HepG2 (cell line): ENCODE measurements around the gene ZNF75A. TPM values are rescaled to one million over a fixed set of nuclear protein-coding genes. Genes with fewer than 3 reads are reported as not detected.
A peak's percentile ranks its signal among the peaks of the same experiment; 100 is the strongest.

Experiments used
- ATF3 ChIP-seq: sonication (generic); formaldehyde crosslinking; IDR thresholded peaks from 2 replicates; pipeline ENCODE4 v1.4.0; 2020; ENCODE audit warnings: missing genetic modification reagents
- BORCS8-MEF2B ChIP-seq: sonication (generic); formaldehyde crosslinking; IDR thresholded peaks from 2 replicates; pipeline ENCODE4 v1.8.0; 2022; ENCODE audit warnings: mild to moderate bottlenecking, missing genetic modification reagents
- EED ChIP-seq: sonication (generic); formaldehyde crosslinking; IDR thresholded peaks from 2 replicates; pipeline ENCODE4 v1.5.0; 2020; ENCODE audit warnings: mild to moderate bottlenecking, missing genetic modification reagents
- GTF2F1 ChIP-seq: fragments of 150-350 bp; IDR thresholded peaks from 2 replicates; pipeline ENCODE4 v1.6.1; 2014; ENCODE audit warnings: low read length
- HES4 ChIP-seq: sonication (generic); formaldehyde crosslinking; IDR thresholded peaks from 2 replicates; pipeline ENCODE4 v1.9.0; 2021; ENCODE audit warnings: mild to moderate bottlenecking, missing genetic modification reagents, borderline replicate concordance
- HMGA1 ChIP-seq: sonication (generic); formaldehyde crosslinking; conservative IDR thresholded peaks from 2 replicates; pipeline ENCODE4 v1.4.0; 2020; ENCODE audit warnings: missing genetic modification reagents
- MIER2 ChIP-seq: IDR thresholded peaks from 2 replicates; pipeline ENCODE4 v1.6.1; 2016; ENCODE audit warnings: missing biosample characterization, missing genetic modification reagents
- NFAT5 ChIP-seq: sonication (generic); formaldehyde crosslinking; IDR thresholded peaks from 2 replicates; pipeline ENCODE4 v1.4.0; 2020; ENCODE audit warnings: missing genetic modification reagents
- NFE2 ChIP-seq: sonication (generic); formaldehyde crosslinking; IDR thresholded peaks from 2 replicates; pipeline ENCODE4 v1.4.0; 2020; ENCODE audit warnings: missing genetic modification reagents
- NFKBIZ ChIP-seq: IDR thresholded peaks from 2 replicates; pipeline ENCODE4 v1.6.1; 2018; ENCODE audit warnings: missing genetic modification reagents, missing compliant biosample characterization
- REXO4 ChIP-seq: sonication (generic); formaldehyde crosslinking; IDR thresholded peaks from 2 replicates; pipeline ENCODE4 v1.8.0; 2022; ENCODE audit warnings: missing genetic modification reagents, mild to moderate bottlenecking, borderline replicate concordance
- RXRB ChIP-seq: IDR thresholded peaks from 2 replicates; pipeline ENCODE4 v1.6.1; 2016; ENCODE audit warnings: borderline replicate concordance, missing genetic modification reagents, missing compliant biosample characterization
- YEATS2 ChIP-seq: sonication (generic); formaldehyde crosslinking; IDR thresholded peaks from 2 replicates; pipeline ENCODE4 v1.4.0; 2020; ENCODE audit warnings: missing genetic modification reagents, borderline replicate concordance
- ZNF276 ChIP-seq: sonication (generic); formaldehyde crosslinking; IDR thresholded peaks from 2 replicates; pipeline ENCODE4 v1.4.0; 2020; ENCODE audit warnings: mild to moderate bottlenecking, low read depth, missing genetic modification reagents
- ZNF281 ChIP-seq: sonication (generic); formaldehyde crosslinking; IDR thresholded peaks from 2 replicates; pipeline ENCODE4 v1.4.0; 2020; ENCODE audit warnings: missing genetic modification reagents, borderline replicate concordance
- ZNF3 ChIP-seq: IDR thresholded peaks from 2 replicates; pipeline ENCODE4 v1.7.0; 2017; ENCODE audit warnings: inconsistent platforms
- ZNF629 ChIP-seq: sonication (generic); formaldehyde crosslinking; conservative IDR thresholded peaks from 2 replicates; pipeline ENCODE4 v1.5.0; 2020; ENCODE audit warnings: missing genetic modification reagents
- ZNF674 ChIP-seq: sonication (generic); formaldehyde crosslinking; IDR thresholded peaks from 2 replicates; pipeline ENCODE4 v1.5.0; 2020; ENCODE audit warnings: low read depth, mild to moderate bottlenecking, missing genetic modification reagents
- ZNF703 ChIP-seq: sonication (generic); formaldehyde crosslinking; IDR thresholded peaks from 2 replicates; pipeline ENCODE4 v1.5.1; 2020; ENCODE audit warnings: missing genetic modification reagents, mild to moderate bottlenecking, moderate library complexity, borderline replicate concordance
- ZNF709 ChIP-seq: sonication (generic); formaldehyde crosslinking; IDR thresholded peaks from 2 replicates; pipeline ENCODE4 v1.5.0; 2020; ENCODE audit warnings: mild to moderate bottlenecking, missing genetic modification reagents
- ZNF746 ChIP-seq: sonication (generic); formaldehyde crosslinking; IDR thresholded peaks from 2 replicates; pipeline ENCODE4 v1.8.0; 2022; ENCODE audit warnings: mild to moderate bottlenecking, missing genetic modification reagents
- ZNF747 ChIP-seq: sonication (generic); formaldehyde crosslinking; IDR thresholded peaks from 2 replicates; pipeline ENCODE4 v1.8.1; 2023; ENCODE audit warnings: missing genetic modification reagents, mild to moderate bottlenecking, borderline replicate concordance
- polyA plus RNA-seq, 8 experiments: library from polyadenylated mRNA; depleted of rRNA in 3 of 8; stranded (reverse) in 7 of 8; unstranded in 1 of 8; fragments of >200 nt; fragmentation: Illumina TruSeq in 4 of 8; extraction: Trizol in 4 of 8; gene quantifications; 2 replicates each; pipeline versions ENCODE4 v1.2.1 to v1.2.3, GENCODE V29; 2011 to 2016; ENCODE audit warnings: low read depth in 4 of 8, missing spikeins in 1 of 8, mixed read lengths in 1 of 8; ENCODE audit not compliant: insufficient read depth in 1 of 8
- total RNA-seq, 5 experiments: library from RNA; depleted of rRNA; stranded (reverse); fragments of >200 nt; fragmentation: Illumina TruSeq; extraction: Trizol; gene quantifications; 2 replicates each; pipeline ENCODE4 v1.2.3, GENCODE V29; 2016; ENCODE audit warnings: low read depth in 1 of 5

Gene ZNF75A
- total and polyA plus RNA-seq, 2 of the 13 experiments (the other 11 are each of a cell fraction or from before 2014, with no cell fraction given) = 1.4 to 2.1 TPM

GRCh38 chr16:3364774-3365427 lies 59.6 kb downstream of the ZNF75A start (continued):
- TF ChIP-seq GTF2F1 = no peak
- TF ChIP-seq ZNF276 = no peak
- TF ChIP-seq EED (CRISPR knock-in tag) = no peak
- no peak for TF ChIP-seq ZNF629 (CRISPR knock-in tag)
- no peak for TF ChIP-seq ZNF747 (CRISPR knock-in tag)
- no peak for TF ChIP-seq RXRB (CRISPR knock-in tag)
- TF ChIP-seq NFAT5 (CRISPR knock-in tag) = no peak
- no peak for TF ChIP-seq BORCS8-MEF2B (CRISPR knock-in tag)
- TF ChIP-seq YEATS2 (CRISPR knock-in tag) = peak; percentile 91; the same call in 1 of the 2 replicates
- no peak for TF ChIP-seq NFKBIZ (CRISPR knock-in tag)
- TF ChIP-seq ZNF281 (CRISPR knock-in tag) = no peak
- no peak for TF ChIP-seq ZNF746 (CRISPR knock-in tag)
- no peak for TF ChIP-seq ZNF3 (CRISPR knock-in tag)
- TF ChIP-seq MIER2 (CRISPR knock-in tag) = no peak
- no peak for TF ChIP-seq ZNF709 (CRISPR knock-in tag)
- TF ChIP-seq ZNF674 (CRISPR knock-in tag) = no peak
- TF ChIP-seq HES4 (CRISPR knock-in tag) = no peak
- TF ChIP-seq ZNF703 (CRISPR knock-in tag) = no peak
- TF ChIP-seq HMGA1 (CRISPR knock-in tag) = no peak
- TF ChIP-seq REXO4 (CRISPR knock-in tag) = no peak
- no peak for TF ChIP-seq ATF3 (CRISPR knock-in tag)
- TF ChIP-seq NFE2 (CRISPR knock-in tag) = no peak
